RWPE2 (cell line): ENCODE results near the gene CAMK2G.

Experiments
- ATAC-seq: fragments of 200-7000 bp; cut with Tn5 transposase; 3 replicates; pipeline ENCODE4 v1.9.1; 2021; ENCODE audit warnings: low read depth
- DNase-seq: peaks from one replicate; pipeline ENCODE4 v3.0.0-alpha.2; 2020; ENCODE audit warnings: low spot score
- H3K27ac ChIP-seq: fragments of 450-650 bp; 2 replicates; pipeline ENCODE4 v1.5.1; 2017; ENCODE audit warnings: mild to moderate bottlenecking; ENCODE audit not compliant: poor library complexity, severe bottlenecking
- H3K27me3 ChIP-seq: fragments of 250-450 bp; sonication (Bioruptor Pico); 2 replicates; pipeline ENCODE4 v1.5.1; 2021; ENCODE audit warnings: mild to moderate bottlenecking, moderate library complexity; ENCODE audit not compliant: insufficient read depth, poor library complexity, severe bottlenecking
- H3K36me3 ChIP-seq: fragments of 250-450 bp; sonication (Bioruptor Pico); 2 replicates; pipeline ENCODE4 v1.5.1; 2020; ENCODE audit warnings: low read depth, mild to moderate bottlenecking, moderate library complexity
- H3K4me1 ChIP-seq: fragments of 250-450 bp; sonication (Bioruptor Pico); 2 replicates; pipeline ENCODE4 v1.5.1; 2021; ENCODE audit warnings: mild to moderate bottlenecking, moderate library complexity; ENCODE audit not compliant: insufficient read depth, poor library complexity, severe bottlenecking
- H3K4me3 ChIP-seq: fragments of 250-450 bp; sonication (Bioruptor Pico); 2 replicates; pipeline ENCODE4 v1.5.1; 2021; ENCODE audit warnings: mild to moderate bottlenecking, moderate library complexity; ENCODE audit not compliant: severe bottlenecking
- H3K9me3 ChIP-seq: fragments of 250-450 bp; sonication (Bioruptor Pico); 2 replicates; pipeline ENCODE4 v1.5.1; 2021; ENCODE audit warnings: mild to moderate bottlenecking, moderate library complexity; ENCODE audit not compliant: severe bottlenecking
- TF ChIP-seq, protein P1 (sequence below): fragments of 450-650 bp; IDR thresholded peaks from one replicate; pipeline ENCODE4 v1.5.1; 2017; ENCODE audit warnings: mild to moderate bottlenecking, moderate library complexity; ENCODE audit not compliant: poor library complexity, severe bottlenecking

CAMK2G gene

DNA sequence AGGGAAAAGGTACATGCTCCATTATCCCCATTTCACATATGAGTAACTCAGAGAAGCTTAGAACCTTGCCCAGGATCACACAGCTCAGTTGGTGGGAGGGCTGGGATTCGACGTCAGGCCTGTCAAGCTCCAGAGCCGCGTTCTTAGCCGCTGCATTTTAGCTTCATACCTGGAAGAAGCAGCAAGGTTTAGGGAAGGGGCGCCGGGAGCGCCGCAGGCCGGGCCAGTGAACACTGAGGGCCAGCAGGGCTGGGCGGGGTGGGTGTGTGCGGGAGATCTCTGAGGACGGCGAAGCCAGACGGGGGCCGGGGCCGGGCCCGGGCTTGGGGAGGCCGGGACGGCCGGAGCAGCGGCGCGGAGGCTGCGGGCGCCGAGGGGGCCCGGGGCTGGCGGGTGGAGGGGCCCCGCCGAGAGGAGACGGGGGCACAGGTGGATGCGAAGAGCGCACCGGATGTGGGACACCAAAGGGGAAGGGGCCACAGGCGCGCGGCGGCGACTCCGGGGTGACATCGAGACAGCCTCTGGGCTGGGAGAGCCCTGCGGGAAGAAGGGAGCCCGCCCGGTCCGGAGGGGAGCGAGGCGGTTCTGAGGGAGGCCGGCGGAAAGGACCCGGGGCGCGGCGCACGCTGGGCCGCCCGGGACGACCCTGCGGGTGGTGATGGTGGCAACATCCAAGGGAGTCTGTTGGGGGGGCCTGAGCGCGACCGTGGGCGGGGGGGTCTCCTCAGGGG is 63.5 kb downstream of the CAMK2G start:
- Histone ChIP-seq H3K4me1 (peaks cover 6% of the 10 kb centered on the region), H3K4me3 (peak overlapping the region; percentile 72), H3K36me3 (peaks cover 36% of the 10 kb centered on the region), H3K27ac (peak overlapping the region; percentile 39), H3K27me3 (no peaks in the 10 kb centered on the region), H3K9me3 (no peaks in the 10 kb centered on the region)
- TF ChIP-seq, protein P1, sequence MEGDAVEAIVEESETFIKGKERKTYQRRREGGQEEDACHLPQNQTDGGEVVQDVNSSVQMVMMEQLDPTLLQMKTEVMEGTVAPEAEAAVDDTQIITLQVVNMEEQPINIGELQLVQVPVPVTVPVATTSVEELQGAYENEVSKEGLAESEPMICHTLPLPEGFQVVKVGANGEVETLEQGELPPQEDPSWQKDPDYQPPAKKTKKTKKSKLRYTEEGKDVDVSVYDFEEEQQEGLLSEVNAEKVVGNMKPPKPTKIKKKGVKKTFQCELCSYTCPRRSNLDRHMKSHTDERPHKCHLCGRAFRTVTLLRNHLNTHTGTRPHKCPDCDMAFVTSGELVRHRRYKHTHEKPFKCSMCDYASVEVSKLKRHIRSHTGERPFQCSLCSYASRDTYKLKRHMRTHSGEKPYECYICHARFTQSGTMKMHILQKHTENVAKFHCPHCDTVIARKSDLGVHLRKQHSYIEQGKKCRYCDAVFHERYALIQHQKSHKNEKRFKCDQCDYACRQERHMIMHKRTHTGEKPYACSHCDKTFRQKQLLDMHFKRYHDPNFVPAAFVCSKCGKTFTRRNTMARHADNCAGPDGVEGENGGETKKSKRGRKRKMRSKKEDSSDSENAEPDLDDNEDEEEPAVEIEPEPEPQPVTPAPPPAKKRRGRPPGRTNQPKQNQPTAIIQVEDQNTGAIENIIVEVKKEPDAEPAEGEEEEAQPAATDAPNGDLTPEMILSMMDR: no peak
- DNase-seq (no peak), ATAC-seq (peak; percentile 28)

DNA sequence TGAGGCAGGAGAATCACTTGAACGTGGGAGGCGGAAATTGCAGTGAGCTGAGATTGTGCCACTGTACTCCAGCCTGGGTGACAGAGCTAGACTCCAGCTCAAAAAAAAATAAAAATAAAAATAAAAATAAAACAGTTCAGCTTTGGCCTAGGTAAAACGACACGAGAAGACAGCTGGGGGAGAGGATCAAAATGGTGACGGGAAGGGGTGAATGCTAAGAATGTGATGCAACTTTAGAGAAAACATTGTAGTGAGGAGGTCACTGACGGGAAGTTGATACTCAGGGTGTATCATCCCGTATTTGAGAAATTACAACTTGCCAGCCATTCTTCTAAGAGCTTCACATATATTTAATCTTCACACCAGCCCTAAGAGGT is 64.0 kb downstream of the CAMK2G start:
- Histone ChIP-seq H3K4me1 (peaks cover 2% of the 10 kb centered on the region), H3K4me3 (peak overlapping the region; percentile 72), H3K27ac (no peak overlapping the region), H3K27me3 (no peaks in the 10 kb centered on the region), H3K9me3 (no peaks in the 10 kb centered on the region), H3K36me3 (peaks cover 37% of the 10 kb centered on the region)
- TF ChIP-seq, protein P1: no peak
- no peak for DNase-seq
- no peak for ATAC-seq

DNA sequence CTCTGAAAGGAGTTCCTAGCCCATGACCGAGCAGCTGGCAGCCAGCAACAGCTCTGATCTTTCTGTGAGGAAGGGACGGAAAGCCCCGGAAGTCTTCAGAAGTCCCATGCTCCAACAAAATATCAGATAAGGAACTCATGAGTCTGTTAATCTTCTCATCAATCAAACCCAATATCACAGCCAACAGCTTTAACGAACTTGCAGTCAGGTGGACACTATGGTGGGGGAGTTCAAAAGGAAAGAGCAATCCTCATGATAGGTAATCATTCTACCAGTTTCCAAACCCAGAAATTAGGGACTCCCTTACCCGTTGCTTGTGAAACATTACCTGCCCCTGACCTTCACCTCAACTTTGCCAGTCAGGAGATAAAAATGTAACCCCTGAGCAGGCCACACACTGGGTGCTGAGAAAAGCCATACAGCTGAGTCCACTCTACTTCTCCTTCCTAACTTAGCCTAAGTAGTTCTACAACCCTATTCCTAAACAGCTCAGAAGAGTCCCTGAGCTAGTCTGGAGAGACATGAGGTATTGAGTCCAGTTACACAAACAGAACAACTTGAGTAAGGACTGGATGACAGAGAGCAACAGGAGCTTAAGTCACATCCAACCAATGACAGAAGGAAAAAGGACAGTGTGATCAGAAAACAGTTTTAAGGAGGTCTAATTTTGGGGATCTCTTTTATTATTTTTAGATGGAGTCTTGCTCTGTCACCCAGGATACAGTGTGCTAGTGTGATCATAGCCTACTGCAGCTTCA is 65.1 kb downstream of the CAMK2G start:
- Histone ChIP-seq H3K4me3 (no peak overlapping the region), H3K4me1 (peaks cover 2% of the 10 kb centered on the region), H3K27ac (no peak overlapping the region), H3K36me3 (peaks cover 39% of the 10 kb centered on the region), H3K27me3 (no peaks in the 10 kb centered on the region), H3K9me3 (no peaks in the 10 kb centered on the region)
- TF ChIP-seq, protein P1: no peak
- DNase-seq (no peak), ATAC-seq (no peak)

- TF ChIP-seq, protein P1: no peak
- H3K27me3 ChIP-seq: no peaks in the 10 kb centered on the region
- ATAC-seq (no peak), DNase-seq (no peak)
- peaks cover 2% of the 10 kb centered on the region for H3K4me1 ChIP-seq
- H3K9me3 ChIP-seq: no peaks in the 10 kb centered on the region
- peaks cover 47% of the 10 kb centered on the region for H3K36me3 ChIP-seq
- no peak overlapping the region for H3K27ac ChIP-seq
- H3K4me3 ChIP-seq: no peak overlapping the region
Observed at GRCh38 chr10:73808021-73808815, 66.1 kb downstream of the CAMK2G start.
